DND-41 (cell line): ENCODE results near the gene FNDC3B.

Source experiments
- EZH2 ChIP-seq: IDR thresholded peaks from 3 replicates; pipeline ENCODE4 v1.6.1; 2012; ENCODE audit warnings: borderline replicate concordance, low read depth, mild to moderate bottlenecking, moderate library complexity, low read length, inconsistent platforms; ENCODE audit not compliant: severe bottlenecking
- TF ChIP-seq, protein P1 (sequence below): IDR thresholded peaks from 2 replicates; pipeline ENCODE4 v1.5.1; 2012; ENCODE audit warnings: borderline replicate concordance, low read length, moderate library complexity, mild to moderate bottlenecking; ENCODE audit not compliant: poor library complexity, severe bottlenecking; ENCODE audit errors: extremely low read depth

DNA sequence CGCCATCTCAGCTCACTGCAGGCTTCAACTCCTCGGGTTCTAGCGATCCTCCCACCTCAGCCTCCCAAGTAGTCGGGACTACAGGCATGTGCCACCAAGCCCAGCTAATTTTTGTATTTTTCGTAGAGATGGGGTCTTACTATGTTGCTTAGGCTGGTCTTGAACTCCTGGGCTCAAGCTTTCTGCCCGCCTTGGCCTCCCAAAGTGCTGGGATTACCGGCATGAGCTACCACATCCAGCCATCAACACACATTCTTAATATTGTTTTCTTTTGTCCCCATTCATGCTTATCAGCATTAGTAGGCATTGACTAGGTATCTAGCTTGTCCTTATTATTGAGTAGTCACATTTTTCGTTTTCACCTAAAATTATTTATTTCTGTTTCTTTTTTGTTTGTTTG lies 240.6 kb downstream of the FNDC3B start:
- TF ChIP-seq, protein P1, sequence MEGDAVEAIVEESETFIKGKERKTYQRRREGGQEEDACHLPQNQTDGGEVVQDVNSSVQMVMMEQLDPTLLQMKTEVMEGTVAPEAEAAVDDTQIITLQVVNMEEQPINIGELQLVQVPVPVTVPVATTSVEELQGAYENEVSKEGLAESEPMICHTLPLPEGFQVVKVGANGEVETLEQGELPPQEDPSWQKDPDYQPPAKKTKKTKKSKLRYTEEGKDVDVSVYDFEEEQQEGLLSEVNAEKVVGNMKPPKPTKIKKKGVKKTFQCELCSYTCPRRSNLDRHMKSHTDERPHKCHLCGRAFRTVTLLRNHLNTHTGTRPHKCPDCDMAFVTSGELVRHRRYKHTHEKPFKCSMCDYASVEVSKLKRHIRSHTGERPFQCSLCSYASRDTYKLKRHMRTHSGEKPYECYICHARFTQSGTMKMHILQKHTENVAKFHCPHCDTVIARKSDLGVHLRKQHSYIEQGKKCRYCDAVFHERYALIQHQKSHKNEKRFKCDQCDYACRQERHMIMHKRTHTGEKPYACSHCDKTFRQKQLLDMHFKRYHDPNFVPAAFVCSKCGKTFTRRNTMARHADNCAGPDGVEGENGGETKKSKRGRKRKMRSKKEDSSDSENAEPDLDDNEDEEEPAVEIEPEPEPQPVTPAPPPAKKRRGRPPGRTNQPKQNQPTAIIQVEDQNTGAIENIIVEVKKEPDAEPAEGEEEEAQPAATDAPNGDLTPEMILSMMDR, result no peak
- TF ChIP-seq EZH2, result no peak
